ENCODE measurements around the gene MSLN.
"Not testable (repeated sequence)": the region's sequence is repeated elsewhere in the genome, so short reads cannot be mapped to it uniquely, and the experiment has no call there.

Gene MSLN

DNA sequence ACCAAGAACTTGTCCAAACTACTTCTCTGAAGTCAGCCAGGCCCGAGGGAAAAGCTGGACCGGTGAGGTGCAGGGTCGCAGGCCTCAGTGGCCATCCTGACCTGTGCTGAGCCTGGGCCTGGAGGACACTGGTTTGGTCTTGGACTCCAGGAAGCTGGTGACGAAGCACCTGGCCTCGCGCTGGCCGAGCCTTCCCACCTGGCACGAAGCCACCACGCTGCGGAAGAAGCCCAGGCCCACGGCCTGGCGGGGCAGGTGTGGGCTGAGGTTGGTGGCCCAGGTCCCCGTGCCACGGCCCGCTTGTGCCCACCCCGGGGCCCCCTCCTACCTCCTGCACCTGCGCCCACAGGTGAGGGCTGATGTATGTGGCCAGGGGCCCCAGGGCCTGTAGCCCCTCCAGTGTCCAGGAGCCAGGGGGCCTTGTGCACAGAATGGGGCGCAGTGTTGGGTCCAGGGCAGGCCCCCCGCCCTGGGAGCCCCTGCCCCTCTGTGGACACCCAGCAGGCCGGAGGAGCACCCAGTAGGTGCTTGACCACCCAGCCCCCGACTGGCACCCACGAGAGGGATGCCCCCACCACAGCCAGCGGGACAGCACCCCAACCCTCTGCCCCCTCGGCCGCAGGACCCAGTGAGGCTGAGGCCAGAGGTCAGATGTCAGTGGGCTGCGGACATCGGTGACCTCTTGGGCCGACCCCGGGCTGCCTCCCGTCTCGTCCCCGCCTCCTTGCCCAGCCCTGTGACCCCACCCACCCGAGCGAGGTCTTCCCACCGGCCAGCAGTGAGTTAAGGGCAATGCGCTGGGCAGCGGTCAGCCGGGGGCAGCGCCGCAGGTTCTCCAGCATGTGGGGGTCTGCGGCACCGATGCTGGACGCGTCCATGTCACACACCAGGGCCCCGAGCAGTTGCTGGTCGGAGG is 13.8 kb downstream of the MSLN start:
- H3K4me3 ChIP-seq (ENCODE audit: low read length): no peak overlapping the region
- no peak for DNase-seq (ENCODE audit: low read depth)
- no peak for TF ChIP-seq CTCF (conservative IDR thresholded peaks at IDR 0.05; ENCODE audit: low read depth, low read length)

DNA sequence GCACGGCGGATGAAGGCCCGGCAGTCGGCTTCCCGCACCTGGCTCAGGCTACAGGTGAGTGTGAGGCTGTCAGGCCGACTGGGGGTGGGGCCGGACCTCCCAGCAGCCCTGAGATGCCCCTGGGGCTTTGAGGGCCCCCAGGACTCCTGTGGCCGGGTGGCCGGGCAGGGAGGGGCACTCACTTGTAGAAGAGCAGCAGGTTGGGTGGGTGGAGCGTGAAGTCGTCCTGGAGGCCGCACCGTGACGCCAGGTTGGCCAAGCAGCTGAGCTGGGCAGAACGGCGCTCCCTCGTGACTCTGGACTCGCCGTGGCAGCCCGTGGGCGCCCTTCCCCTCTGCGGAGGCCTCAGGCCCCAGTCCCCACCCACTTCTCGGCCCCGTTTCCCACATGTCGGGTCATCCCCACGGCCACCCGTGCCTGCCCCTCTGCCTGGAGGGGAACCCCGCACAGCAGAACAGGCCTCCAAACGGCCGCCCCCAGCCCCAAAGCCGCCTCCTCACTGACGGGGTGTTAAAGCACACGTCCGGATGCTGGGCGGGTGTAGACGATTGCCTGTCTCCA is 14.8 kb downstream of the MSLN start:
- DNase-seq (ENCODE audit: low read depth): no peak
- no peak for TF ChIP-seq CTCF (conservative IDR thresholded peaks at IDR 0.05; ENCODE audit: low read depth, low read length)
- no peak overlapping the region for H3K4me3 ChIP-seq (ENCODE audit: low read length)

DNA sequence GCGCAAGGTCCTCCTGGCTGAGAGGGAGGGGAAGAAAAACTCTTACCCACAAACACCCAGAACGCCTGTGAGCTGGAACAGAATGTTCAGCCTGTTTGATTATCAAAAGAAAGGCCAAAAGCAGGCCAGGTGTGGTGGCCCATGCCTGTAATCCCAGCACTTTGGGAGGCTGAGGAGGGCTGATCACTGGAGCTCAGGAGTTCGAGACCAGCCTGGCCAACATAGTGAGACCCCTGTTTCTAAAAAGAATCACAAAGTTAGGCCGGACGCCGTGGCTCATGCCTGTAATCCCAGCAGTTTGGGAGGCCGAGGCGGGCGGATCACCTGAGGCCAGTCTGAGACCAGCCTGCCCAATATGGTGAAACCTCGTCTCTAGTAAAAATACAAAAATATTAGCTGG is 15.8 kb downstream of the MSLN start:
- H3K4me3 ChIP-seq (ENCODE audit: low read length); DNase-seq (ENCODE audit: low read depth): not testable (repeated sequence)

- DNase-seq (ENCODE audit: low read depth): no peak
- H3K4me3 ChIP-seq (ENCODE audit: low read length): no peak overlapping the region
- TF ChIP-seq CTCF (conservative IDR thresholded peaks at IDR 0.05; ENCODE audit: low read depth, low read length): no peak
Observed at GRCh38 chr16:776824-777223, 16.3 kb downstream of the MSLN start.

DNA sequence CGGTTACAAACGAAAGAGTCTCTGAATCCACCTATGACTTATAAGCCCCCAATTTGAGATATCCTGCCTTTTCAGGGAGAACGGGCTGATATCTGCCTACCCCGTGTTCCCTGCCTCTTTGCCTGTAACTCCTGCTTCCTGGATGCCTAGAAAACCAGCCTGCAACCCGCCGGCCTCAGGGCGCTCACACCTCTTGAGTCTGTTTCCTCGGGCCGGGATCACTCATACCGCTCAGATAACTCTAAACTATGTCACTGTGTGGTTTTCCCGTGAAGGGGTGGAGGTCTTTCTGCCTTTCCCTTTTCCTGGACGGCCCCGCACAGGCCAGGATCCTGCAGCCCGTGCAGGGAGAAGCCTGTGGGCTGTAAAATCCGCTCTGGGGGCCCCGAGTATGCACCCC is 17.3 kb downstream of the MSLN start:
- no peak for TF ChIP-seq CTCF (conservative IDR thresholded peaks at IDR 0.05; ENCODE audit: low read depth, low read length)
- no peak overlapping the region for H3K4me3 ChIP-seq (ENCODE audit: low read length)
- DNase-seq (ENCODE audit: low read depth): no peak

GRCh38 chr16:778447-778846 is 17.9 kb downstream of the MSLN start:
- TF ChIP-seq CTCF (conservative IDR thresholded peaks at IDR 0.05; ENCODE audit: low read depth, low read length): no peak
- DNase-seq (ENCODE audit: low read depth): no peak
- H3K4me3 ChIP-seq (ENCODE audit: low read length): no peak overlapping the region

DNA sequence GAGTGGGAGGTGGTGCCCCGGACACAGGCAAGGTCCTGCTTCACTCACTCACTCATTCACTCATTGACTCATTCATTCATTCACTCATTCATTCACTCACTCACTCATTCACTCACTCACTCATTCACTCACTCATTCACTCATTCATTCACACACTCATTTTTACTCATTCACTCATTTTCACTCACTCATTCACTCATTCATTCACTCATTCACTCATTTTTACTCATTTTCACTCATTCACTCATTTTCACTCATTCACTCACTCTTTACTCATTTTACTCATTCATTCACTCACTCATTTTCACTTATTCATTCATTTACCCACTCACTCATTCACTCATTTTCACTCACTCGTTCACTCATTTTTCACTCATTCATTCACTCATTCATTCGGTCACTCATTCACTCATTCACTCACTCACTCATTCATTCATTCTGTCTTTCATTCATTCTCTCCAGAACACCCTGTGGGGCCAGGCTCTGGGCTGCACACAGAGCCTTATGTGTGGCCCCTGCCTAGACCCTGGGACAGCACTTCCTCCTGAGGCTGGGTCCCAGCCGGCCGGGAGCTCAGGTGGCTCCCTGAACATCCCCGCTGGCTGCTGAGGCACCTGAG is 18.5 kb downstream of the MSLN start:
- TF ChIP-seq CTCF (conservative IDR thresholded peaks at IDR 0.05; ENCODE audit: low read depth, low read length): no peak
- H3K4me3 ChIP-seq (ENCODE audit: low read length): no peak overlapping the region
- DNase-seq (ENCODE audit: low read depth): no peak

Data from retinal pigment epithelial cell (primary cell).